ENCODE data around the gene SPATS2L.

The SPATS2L gene

GRCh38 chr2:200321780-200322534 is 15.5 kb downstream of the SPATS2L start (continued):
- TF ChIP-seq, protein P1, sequence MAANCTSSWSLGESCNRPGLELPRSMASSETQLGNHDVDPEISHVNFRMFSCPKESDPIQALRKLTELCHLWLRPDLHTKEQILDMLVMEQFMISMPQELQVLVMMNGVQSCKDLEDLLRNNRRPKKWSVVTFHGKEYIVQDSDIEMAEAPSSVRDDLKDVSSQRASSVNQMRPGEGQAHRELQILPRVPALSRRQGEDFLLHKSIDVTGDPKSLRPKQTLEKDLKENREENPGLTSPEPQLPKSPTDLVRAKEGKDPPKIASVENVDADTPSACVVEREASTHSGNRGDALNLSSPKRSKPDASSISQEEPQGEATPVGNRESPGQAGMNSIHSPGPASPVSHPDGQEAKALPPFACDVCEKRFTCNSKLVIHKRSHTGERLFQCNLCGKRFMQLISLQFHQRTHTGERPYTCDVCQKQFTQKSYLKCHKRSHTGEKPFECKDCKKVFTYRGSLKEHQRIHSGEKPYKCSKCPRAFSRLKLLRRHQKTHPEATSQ (tag by site-specific recombination; IDR thresholded peaks at IDR 0.05) = no peak
- TF ChIP-seq ZNF26 (tag by site-specific recombination; IDR thresholded peaks at IDR 0.05) = no peak
- no peak for TF ChIP-seq ZNF311 (tag by site-specific recombination; IDR thresholded peaks at IDR 0.05; ENCODE audit: borderline replicate concordance)
- no peak for TF ChIP-seq SCRT2 (tag by site-specific recombination; IDR thresholded peaks at IDR 0.05)
- TF ChIP-seq ZBTB49 (tag by site-specific recombination; IDR thresholded peaks at IDR 0.05; ENCODE audit: low read depth) = no peak
- no peak for TF ChIP-seq ZNF138 (tag by site-specific recombination; IDR thresholded peaks at IDR 0.05; ENCODE audit: borderline replicate concordance)
- no peak for TF ChIP-seq SCRT1 (tag by site-specific recombination; IDR thresholded peaks at IDR 0.05; ENCODE audit: borderline replicate concordance)
- TF ChIP-seq ZNF555 (tag by site-specific recombination; conservative IDR thresholded peaks at IDR 0.05) = no peak

DNA sequence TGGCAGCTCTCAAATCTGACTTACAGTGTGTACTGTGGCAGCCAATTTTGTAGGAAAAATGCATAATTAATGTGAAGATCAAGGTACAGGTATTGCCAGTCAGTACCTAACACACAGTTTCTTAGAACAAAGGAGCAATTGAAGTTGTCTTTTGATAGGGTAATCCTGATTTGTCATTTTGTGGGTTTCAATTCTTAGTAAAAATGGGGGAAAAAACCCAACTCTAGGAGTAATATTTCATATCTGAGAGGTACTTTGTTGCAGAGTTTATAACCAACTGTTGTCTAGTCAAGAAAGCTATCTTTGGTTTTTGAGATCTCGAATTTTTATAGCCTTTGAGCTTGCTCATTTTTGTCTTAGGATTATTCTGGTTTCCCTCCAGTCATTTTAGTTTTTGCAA is 16.1 kb downstream of the SPATS2L start:
- no peaks in the 10 kb centered on the region for H3K9me3 ChIP-seq (ENCODE audit: control insufficient read depth, insufficient read depth, low read depth, low read length)
- TF ChIP-seq ZNF544 (tag by site-specific recombination; IDR thresholded peaks at IDR 0.05) (no peak), ZNF311 (tag by site-specific recombination; IDR thresholded peaks at IDR 0.05; ENCODE audit: borderline replicate concordance) (no peak), ZNF48 (tag by site-specific recombination; IDR thresholded peaks at IDR 0.05) (no peak), SP3 (tag by site-specific recombination; IDR thresholded peaks at IDR 0.05) (no peak), ZFP37 (tag by site-specific recombination; IDR thresholded peaks at IDR 0.05) (no peak), OVOL3 (tag by site-specific recombination; IDR thresholded peaks at IDR 0.05) (no peak), ZNF561 (tag by site-specific recombination; IDR thresholded peaks at IDR 0.05; ENCODE audit: borderline replicate concordance) (no peak), ZBTB21 (tag by site-specific recombination; IDR thresholded peaks at IDR 0.05) (no peak), ZNF354C (tag by site-specific recombination; IDR thresholded peaks at IDR 0.05; ENCODE audit: borderline replicate concordance, low read depth) (no peak), ZNF624 (tag by site-specific recombination; IDR thresholded peaks at IDR 0.05) (no peak), ZNF132 (tag by site-specific recombination; IDR thresholded peaks at IDR 0.05; ENCODE audit: borderline replicate concordance) (no peak)
- TF ChIP-seq, protein P2, sequence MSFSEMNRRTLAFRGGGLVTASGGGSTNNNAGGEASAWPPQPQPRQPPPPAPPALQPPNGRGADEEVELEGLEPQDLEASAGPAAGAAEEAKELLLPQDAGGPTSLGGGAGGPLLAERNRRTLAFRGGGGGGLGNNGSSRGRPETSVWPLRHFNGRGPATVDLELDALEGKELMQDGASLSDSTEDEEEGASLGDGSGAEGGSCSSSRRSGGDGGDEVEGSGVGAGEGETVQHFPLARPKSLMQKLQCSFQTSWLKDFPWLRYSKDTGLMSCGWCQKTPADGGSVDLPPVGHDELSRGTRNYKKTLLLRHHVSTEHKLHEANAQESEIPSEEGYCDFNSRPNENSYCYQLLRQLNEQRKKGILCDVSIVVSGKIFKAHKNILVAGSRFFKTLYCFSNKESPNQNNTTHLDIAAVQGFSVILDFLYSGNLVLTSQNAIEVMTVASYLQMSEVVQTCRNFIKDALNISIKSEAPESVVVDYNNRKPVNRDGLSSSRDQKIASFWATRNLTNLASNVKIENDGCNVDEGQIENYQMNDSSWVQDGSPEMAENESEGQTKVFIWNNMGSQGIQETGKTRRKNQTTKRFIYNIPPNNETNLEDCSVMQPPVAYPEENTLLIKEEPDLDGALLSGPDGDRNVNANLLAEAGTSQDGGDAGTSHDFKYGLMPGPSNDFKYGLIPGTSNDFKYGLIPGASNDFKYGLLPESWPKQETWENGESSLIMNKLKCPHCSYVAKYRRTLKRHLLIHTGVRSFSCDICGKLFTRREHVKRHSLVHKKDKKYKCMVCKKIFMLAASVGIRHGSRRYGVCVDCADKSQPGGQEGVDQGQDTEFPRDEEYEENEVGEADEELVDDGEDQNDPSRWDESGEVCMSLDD (tag by site-specific recombination; IDR thresholded peaks at IDR 0.05) = no peak
- TF ChIP-seq, protein P3, sequence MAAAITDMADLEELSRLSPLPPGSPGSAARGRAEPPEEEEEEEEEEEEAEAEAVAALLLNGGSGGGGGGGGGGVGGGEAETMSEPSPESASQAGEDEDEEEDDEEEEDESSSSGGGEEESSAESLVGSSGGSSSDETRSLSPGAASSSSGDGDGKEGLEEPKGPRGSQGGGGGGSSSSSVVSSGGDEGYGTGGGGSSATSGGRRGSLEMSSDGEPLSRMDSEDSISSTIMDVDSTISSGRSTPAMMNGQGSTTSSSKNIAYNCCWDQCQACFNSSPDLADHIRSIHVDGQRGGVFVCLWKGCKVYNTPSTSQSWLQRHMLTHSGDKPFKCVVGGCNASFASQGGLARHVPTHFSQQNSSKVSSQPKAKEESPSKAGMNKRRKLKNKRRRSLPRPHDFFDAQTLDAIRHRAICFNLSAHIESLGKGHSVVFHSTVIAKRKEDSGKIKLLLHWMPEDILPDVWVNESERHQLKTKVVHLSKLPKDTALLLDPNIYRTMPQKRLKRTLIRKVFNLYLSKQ (tag by site-specific recombination; IDR thresholded peaks at IDR 0.05; ENCODE audit: borderline replicate concordance) = no peak
- ChIA-PET POLR2A (interaction anchor here (0.9 kb wide), 1 partner anchor 16 kb away, joined by 3 read pairs; the partner anchor contains the start of gene SPATS2L), CTCF (no interaction called here)
- H3K4me1 ChIP-seq (ENCODE audit: control insufficient read depth, insufficient read depth, low read length) = peaks cover 7% of the 10 kb centered on the region; the same call in 1 of the 2 replicates
- no peak overlapping the region for H3K4me3 ChIP-seq (ENCODE audit: low read depth, low read length)
- no peaks in the 10 kb centered on the region for H3K36me3 ChIP-seq (ENCODE audit: control insufficient read depth in 2 of 2, insufficient read depth in 1 of 2, low read length in 2 of 2)
- H3K27ac ChIP-seq (ENCODE audit: extremely low read depth, low read depth, low read length) = no peak overlapping the region

Measured in HEK293 (cell line).